Stomach (tissue), 9 donors: ENCODE results near the gene CSF2RB. TPM values are rescaled to one million over a fixed set of nuclear protein-coding genes. Genes with fewer than 3 reads are reported as not detected.

Experiments
- DNase-seq, 2 donors: peaks; one replicate each; pipeline versions ENCODE4 v3.0.0 to v3.0.0-alpha.2; 2013 to 2019
- H3K27ac ChIP-seq, 5 donors: fragments of 200-600 bp in 4 of 5; sonication (generic) in 4 of 5; one replicate each; pipeline ENCODE4 v1.5.1; 2013 to 2019; ENCODE audit warnings: mild to moderate bottlenecking in 1 of 5, moderate library complexity in 1 of 5
- H3K27me3 ChIP-seq, 3 donors: fragments of 200-600 bp; sonication (generic); one replicate each; pipeline ENCODE4 v1.5.1; 2017 to 2019; ENCODE audit warnings: mixed run types in 1 of 3
- H3K36me3 ChIP-seq, 4 donors: fragments of 200-600 bp; sonication (generic); 1 replicate in 3 of 4; 2 replicates in 1 of 4; pipeline ENCODE4 v1.5.1; 2016 to 2019
- H3K4me1 ChIP-seq, 4 donors: fragments of 200-600 bp; sonication (generic); one replicate each; pipeline ENCODE4 v1.5.1; 2016 to 2019
- H3K4me3 ChIP-seq, 4 donors: fragments of 200-600 bp; sonication (generic) in 3 of 4; one replicate each; pipeline ENCODE4 v1.5.1; 2016 to 2019; ENCODE audit warnings: mild to moderate bottlenecking in 1 of 4
- H3K9me3 ChIP-seq, 4 donors: fragments of 200-600 bp; sonication (generic); one replicate each; pipeline ENCODE4 v1.5.1; 2016 to 2019
- EP300 ChIP-seq: sonication (generic); formaldehyde crosslinking; IDR thresholded peaks from one replicate; pipeline ENCODE4 v1.6.1; 2017; ENCODE audit warnings: antibody characterized with exemption
- POLR2A ChIP-seq, 4 donors: fragments of 450-650 bp; IDR thresholded peaks; one replicate each; pipeline ENCODE4 v1.6.1; 2016; ENCODE audit warnings: antibody characterized with exemption in 4 of 4, control low read depth in 2 of 4, mild to moderate bottlenecking in 1 of 4, moderate library complexity in 1 of 4
- POLR2AphosphoS5 ChIP-seq, 3 donors: sonication (generic); formaldehyde crosslinking; IDR thresholded peaks; one replicate each; pipeline ENCODE4 v1.6.1; 2016; ENCODE audit warnings: antibody characterized with exemption in 3 of 3
- WGBS, 5 donors: extraction: QIAGEN DNeasy Blood & Tissue Kit in 3 of 5; methylation state at CpG; one replicate each; pipeline versions ENCODE4 v1.1.5 to v1.1.7; 2013 to 2018; 5-methylcytosine and 5-hydroxymethylcytosine counted together
- intact Hi-C: fragments of 100-400 bp; cut with DNase I; formaldehyde crosslinking; loops from one replicate; pipeline ENCODE4 v1.15.1; 2023; ENCODE audit warnings: low total_unique reads
- polyA plus RNA-seq, 3 donors: library from polyadenylated mRNA; stranded (reverse); fragments of 200-250 nt; gene quantifications; one replicate each; pipeline ENCODE4 v1.2.3, GENCODE V29; 2013
- total RNA-seq, 5 donors: library from RNA; depleted of rRNA; stranded (reverse); fragments of >200 nt; gene quantifications; one replicate each; pipeline versions ENCODE4 v1.1.0 to v1.2.3, GENCODE V29; 2014 to 2016
- TF ChIP-seq, protein P1 (sequence below), 7 experiments: fragments of 450-650 bp in 4 of 7; fragments of 200-600 bp in 3 of 7; sonication (generic) in 3 of 7; IDR thresholded peaks; one replicate each; pipeline ENCODE4 v1.5.1; 2016 to 2019; ENCODE audit warnings: antibody characterized with exemption in 7 of 7, control low read depth in 2 of 7, mild to moderate bottlenecking in 1 of 7
- donor health status: healthy with polysubstance abuse.
- donor health status: Bipolar disorder and iron deficiency.
- donor health status: healthy.

Gene CSF2RB
- total and polyA plus RNA-seq, 8 donors: 0.92 to 11.9 (median 1.9) TPM

DNA sequence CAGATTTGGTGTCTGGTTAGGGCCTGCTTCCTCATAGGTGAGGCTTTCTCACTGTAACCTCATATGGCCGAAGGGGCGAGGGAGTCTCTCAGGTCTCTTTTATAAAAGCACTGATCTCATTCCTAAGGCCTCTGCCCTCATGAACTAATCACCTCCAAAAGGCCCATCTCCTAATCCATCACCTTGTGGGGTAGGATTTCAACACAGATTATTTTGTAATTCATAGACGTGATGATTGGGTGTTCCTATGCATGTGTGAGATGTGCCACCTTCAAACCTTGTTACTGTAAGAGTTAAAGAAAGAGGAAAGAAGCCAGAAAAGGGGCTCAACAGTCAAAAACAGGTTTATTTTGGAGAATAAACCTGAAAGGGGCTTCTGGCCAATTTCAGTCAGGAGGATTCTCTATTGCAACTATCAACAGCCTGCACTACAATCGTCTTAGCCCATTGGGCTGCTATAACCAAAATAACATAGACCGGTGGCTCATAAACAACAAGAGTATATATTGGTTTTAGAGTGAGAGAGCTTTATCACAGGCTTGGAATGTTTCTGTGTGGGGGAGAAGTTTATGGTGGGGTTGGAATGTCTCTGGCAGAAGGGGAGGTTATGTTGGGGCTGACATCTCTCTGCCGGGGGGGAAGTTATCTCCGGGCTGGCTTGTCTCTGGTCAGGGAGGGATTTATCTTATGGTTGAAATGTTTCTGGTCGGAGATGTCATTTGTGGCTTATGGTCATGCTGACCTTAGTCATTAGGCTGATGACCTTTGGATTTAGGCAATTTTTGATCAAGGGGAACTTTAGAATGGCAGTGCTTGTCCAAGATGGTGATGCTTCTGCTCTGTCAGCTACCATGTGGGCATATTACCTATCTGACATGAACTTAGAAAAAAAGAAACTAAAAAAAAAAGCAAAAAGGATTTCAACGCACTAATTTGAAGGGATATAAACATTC, 35.1 kb downstream of the CSF2RB start:
- Histone ChIP-seq H3K9me3 (no peaks in the 10 kb centered on the region), H3K27me3 (peaks cover 0 to 18% (median 0%) of the 10 kb centered on the region in 3 donors), H3K36me3 (no peaks in the 10 kb centered on the region), H3K4me1 (no peaks in the 10 kb centered on the region), H3K4me3 (no peak overlapping the region), H3K27ac (no peak overlapping the region)
- WGBS, 5 donors: 58 to 76% (median 69%) methylated on average over 9 of the region's 9 CpGs
- DNase-seq: no peak
- intact Hi-C loops: no loop called here
- TF ChIP-seq, protein P1, sequence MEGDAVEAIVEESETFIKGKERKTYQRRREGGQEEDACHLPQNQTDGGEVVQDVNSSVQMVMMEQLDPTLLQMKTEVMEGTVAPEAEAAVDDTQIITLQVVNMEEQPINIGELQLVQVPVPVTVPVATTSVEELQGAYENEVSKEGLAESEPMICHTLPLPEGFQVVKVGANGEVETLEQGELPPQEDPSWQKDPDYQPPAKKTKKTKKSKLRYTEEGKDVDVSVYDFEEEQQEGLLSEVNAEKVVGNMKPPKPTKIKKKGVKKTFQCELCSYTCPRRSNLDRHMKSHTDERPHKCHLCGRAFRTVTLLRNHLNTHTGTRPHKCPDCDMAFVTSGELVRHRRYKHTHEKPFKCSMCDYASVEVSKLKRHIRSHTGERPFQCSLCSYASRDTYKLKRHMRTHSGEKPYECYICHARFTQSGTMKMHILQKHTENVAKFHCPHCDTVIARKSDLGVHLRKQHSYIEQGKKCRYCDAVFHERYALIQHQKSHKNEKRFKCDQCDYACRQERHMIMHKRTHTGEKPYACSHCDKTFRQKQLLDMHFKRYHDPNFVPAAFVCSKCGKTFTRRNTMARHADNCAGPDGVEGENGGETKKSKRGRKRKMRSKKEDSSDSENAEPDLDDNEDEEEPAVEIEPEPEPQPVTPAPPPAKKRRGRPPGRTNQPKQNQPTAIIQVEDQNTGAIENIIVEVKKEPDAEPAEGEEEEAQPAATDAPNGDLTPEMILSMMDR (IDR thresholded peaks at IDR 0.05): no peak
- no peak for TF ChIP-seq EP300
- no peak for TF ChIP-seq POLR2AphosphoS5 (IDR thresholded peaks at IDR 0.05)
- no peak for TF ChIP-seq POLR2A (IDR thresholded peaks at IDR 0.05)

GRCh38 chr22:36950797-36951590, 37.6 kb downstream of the CSF2RB start:
- intact Hi-C loops: no loop called here
- WGBS, 5 donors: 74 to 83% (median 78%) methylated on average over 17 of the region's 17 CpGs
- no peak for DNase-seq
- Histone ChIP-seq H3K36me3 (no peaks in the 10 kb centered on the region), H3K9me3 (no peaks in the 10 kb centered on the region), H3K27ac (no peak overlapping the region), H3K4me1 (no peaks in the 10 kb centered on the region), H3K4me3 (no peak overlapping the region), H3K27me3 (peaks cover 0 to 34% (median 0%) of the 10 kb centered on the region in 3 donors)
- no peak for TF ChIP-seq EP300

DNA sequence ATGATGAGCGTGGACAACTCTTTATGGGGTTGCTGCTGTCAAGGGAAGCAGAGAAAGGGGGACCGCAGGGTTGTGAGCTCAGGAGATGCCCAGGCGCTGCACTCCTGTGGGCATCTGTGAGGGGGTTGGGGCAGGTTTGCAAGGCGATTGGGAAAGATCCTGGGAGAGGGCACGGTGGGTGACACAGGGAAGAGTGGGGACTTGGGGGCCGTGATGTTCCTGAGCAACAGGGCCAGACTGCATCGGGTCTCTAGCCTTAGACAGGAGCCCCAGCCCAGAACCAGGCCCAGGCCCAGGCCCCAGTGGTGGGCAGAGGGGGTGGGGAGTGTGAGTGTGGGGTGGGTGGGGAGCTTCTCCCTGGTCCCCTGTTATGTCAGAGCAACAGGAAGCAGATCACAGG, 38.3 kb downstream of the CSF2RB start:
- Histone ChIP-seq H3K9me3 (peaks cover 0 to 4% (median 0%) of the 10 kb centered on the region in 4 donors), H3K27ac (no peak overlapping the region), H3K4me1 (no peaks in the 10 kb centered on the region), H3K27me3 (peaks cover 0 to 34% (median 0%) of the 10 kb centered on the region in 3 donors), H3K4me3 (no peak overlapping the region), H3K36me3 (no peaks in the 10 kb centered on the region)
- intact Hi-C loops: no loop called here
- no peak for DNase-seq
- TF ChIP-seq, protein P1 (IDR thresholded peaks at IDR 0.05): no peak
- TF ChIP-seq POLR2AphosphoS5 (IDR thresholded peaks at IDR 0.05) (no peak), POLR2A (IDR thresholded peaks at IDR 0.05) (no peak), EP300 (no peak)
- WGBS, 5 donors: 78 to 88% (median 79%) methylated on average over 7 of the region's 7 CpGs

- no peak for DNase-seq
- Histone ChIP-seq H3K4me1 (no peaks in the 10 kb centered on the region), H3K36me3 (no peaks in the 10 kb centered on the region), H3K27me3 (peaks cover 0 to 34% (median 0%) of the 10 kb centered on the region in 3 donors), H3K27ac (no peak overlapping the region), H3K4me3 (no peak overlapping the region), H3K9me3 (peaks cover 0 to 6% (median 0%) of the 10 kb centered on the region in 4 donors)
- TF ChIP-seq POLR2A (IDR thresholded peaks at IDR 0.05): no peak
- 73 to 83% (median 75%) methylated on average over 11 to 13 of the region's 13 CpGs for WGBS, 5 donors
- intact Hi-C loops: no loop called here
These were observed 40.0 kb downstream of the CSF2RB start for GRCh38 chr22:36953239-36954080.
